GM18517 (cell line): ENCODE measurements around the gene CERK.

ENCODE experiments used
- ATAC-seq: cut with Tn5 transposase; IDR thresholded peaks from one replicate; pipeline ENCODE4 v1.9.1; 2021; ENCODE audit warnings: mild to moderate bottlenecking, moderate library complexity; ENCODE audit not compliant: unreplicated experiment

Gene CERK

GRCh38 chr22:46749682-46750529 is 11.9 kb upstream of the CERK start:
- no peak for ATAC-seq

GRCh38 chr22:46748908-46749675 is 11.0 kb upstream of the CERK start:
- ATAC-seq = no peak

- ATAC-seq = no peak
Observed at GRCh38 chr22:46748206-46748907, 10.3 kb upstream of the CERK start.

GRCh38 chr22:46747646-46748045 is 9.6 kb upstream of the CERK start:
- no peak for ATAC-seq

GRCh38 chr22:46746620-46747019 is 8.6 kb upstream of the CERK start:
- ATAC-seq = no peak

GRCh38 chr22:46746192-46746591 is 8.1 kb upstream of the CERK start:
- no peak for ATAC-seq

GRCh38 chr22:46744581-46744980 is 6.5 kb upstream of the CERK start:
- ATAC-seq = no peak

- no peak for ATAC-seq
Observed at GRCh38 chr22:46742576-46743221, 4.6 kb upstream of the CERK start.

GRCh38 chr22:46741974-46742519 is 4.0 kb upstream of the CERK start:
- no peak for ATAC-seq

GRCh38 chr22:46740910-46741780 is 3.1 kb upstream of the CERK start:
- no peak for ATAC-seq

- no peak for ATAC-seq
Observed at GRCh38 chr22:46739094-46739870, 1.2 kb upstream of the CERK start.

GRCh38 chr22:46738647-46739093 is 618 bp upstream of the CERK start:
- no peak for ATAC-seq

GRCh38 chr22:46737105-46737975 is 712 bp downstream of the CERK start:
- ATAC-seq = no peak

- no peak for ATAC-seq
Observed at GRCh38 chr22:46736705-46737104, 1.3 kb downstream of the CERK start.

- no peak for ATAC-seq
Observed at GRCh38 chr22:46735747-46736608, 2.1 kb downstream of the CERK start.

GRCh38 chr22:46734830-46735453 is 3.1 kb downstream of the CERK start:
- no peak for ATAC-seq
